BLaER1 treated with 17β-estradiol and CSF1 and Interleukin-3, amounts not matched to agents 10 nM and 100 nM (cell line): Measurements from ENCODE around the gene ZCCHC7.
"Not testable (repeated sequence)": the region's sequence is repeated elsewhere in the genome, so short reads cannot be mapped to it uniquely, and the experiment has no call there.

Source experiments
- H3K27ac ChIP-seq, 11 experiments: shearing (Covaris generic); formaldehyde crosslinking; 2 replicates each; pipeline ENCODE4 v1.8.1; 2022
- H3K27me3 ChIP-seq, 11 experiments: shearing (Covaris generic); formaldehyde crosslinking; 2 replicates each; pipeline ENCODE4 v1.8.1; 2022
- H3K36me3 ChIP-seq, 11 experiments: shearing (Covaris generic); formaldehyde crosslinking; 2 replicates each; pipeline ENCODE4 v1.8.1; 2022
- H3K4me1 ChIP-seq, 10 experiments: shearing (Covaris generic); formaldehyde crosslinking; 2 replicates each; pipeline ENCODE4 v1.8.1; 2022
- H3K4me2 ChIP-seq, 11 experiments: shearing (Covaris generic); formaldehyde crosslinking; 2 replicates each; pipeline ENCODE4 v1.8.1; 2022
- H3K4me3 ChIP-seq, 10 experiments: shearing (Covaris generic); formaldehyde crosslinking; 2 replicates each; pipeline ENCODE4 v1.8.1; 2022
- H3K9ac ChIP-seq, 11 experiments: shearing (Covaris generic); formaldehyde crosslinking; 2 replicates each; pipeline ENCODE4 v1.8.1; 2022
- H3K9me3 ChIP-seq, 11 experiments: shearing (Covaris generic); formaldehyde crosslinking; replicated peaks in 1 of 11; 2 replicates each; pipeline ENCODE4 v1.8.1; 2022
- H4K20me1 ChIP-seq, 11 experiments: shearing (Covaris generic); formaldehyde crosslinking; 2 replicates each; pipeline ENCODE4 v1.8.1; 2022
- Cebpa-rat ChIP-seq, 11 experiments: shearing (Covaris generic); IDR thresholded peaks; 2 replicates each; pipeline ENCODE4 v1.8.1; 2022

ZCCHC7 gene

DNA sequence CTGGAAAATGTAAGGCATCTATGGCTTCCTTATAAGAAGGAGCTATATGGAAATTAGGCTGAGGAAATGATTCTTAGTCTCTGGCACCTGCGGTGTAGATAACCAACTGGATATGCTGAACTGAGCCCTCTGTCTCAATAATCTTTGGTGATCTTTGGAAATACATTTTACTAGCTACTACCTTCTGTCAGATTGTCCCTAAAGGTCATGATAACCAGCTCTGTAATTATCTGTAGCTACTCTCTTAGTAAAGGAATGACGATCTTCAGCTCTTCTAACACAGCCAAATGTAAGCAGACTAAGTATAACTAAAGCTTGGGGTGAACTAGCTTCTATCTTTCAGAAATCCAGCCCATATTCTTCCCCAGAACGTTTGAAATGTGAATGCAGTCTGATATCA lies 177.2 kb downstream of the ZCCHC7 start:
- Histone ChIP-seq H3K36me3 (peaks cover 0 to 52% (median 15%) of the 10 kb centered on the region in 11 experiments; a peak in 8 of 22 replicates), H3K4me1 (peaks cover 80 to 99% (median 96%) of the 10 kb centered on the region in 10 experiments), H3K9ac (peak overlapping the region in 7 of 11 experiments; percentile 27 to 86 (median 49); a peak in 10 of 22 replicates), H3K27ac (peak overlapping the region in 9 of 11 experiments; percentile 13 to 98 (median 93); a peak in 18 of 22 replicates), H3K9me3 (no peaks in the 10 kb centered on the region), H3K4me3 (no peak overlapping the region; a peak in 1 of 20 replicates), H3K4me2 (peak overlapping the region; percentile 28 to 95 (median 79)), H4K20me1 (0 out of 22 replicates have a peak, but pooled peaks cover 0 to 4% (median 0%) of the 10 kb centered on the region in 11 experiments), H3K27me3 (no peaks in the 10 kb centered on the region)
- no peak for TF ChIP-seq Cebpa-rat (IDR thresholded peaks at IDR 0.05)

DNA sequence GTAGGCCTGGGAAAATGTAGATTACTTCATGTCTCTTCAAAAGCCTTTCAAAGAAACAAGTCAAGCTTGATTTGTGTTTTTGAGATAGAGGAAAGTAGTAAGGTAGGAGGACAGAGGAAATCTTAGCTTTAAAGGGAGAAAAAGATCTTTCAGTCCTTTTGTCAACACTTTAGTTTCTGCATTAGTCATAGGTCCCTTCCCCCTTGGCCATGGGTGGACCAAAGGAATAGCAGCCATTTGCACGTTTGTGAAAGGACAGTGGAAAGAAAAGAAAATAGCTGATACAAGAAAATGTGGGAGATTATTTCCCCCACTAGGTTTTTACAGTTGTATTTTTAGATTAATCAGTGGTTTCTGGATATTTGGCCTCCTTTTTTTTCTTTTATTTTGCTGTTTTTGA lies 180.2 kb downstream of the ZCCHC7 start:
- Histone ChIP-seq H3K9ac (peak overlapping the region in 9 of 11 experiments; percentile 1 to 86 (median 46); a peak in 13 of 22 replicates), H4K20me1 (no peaks in the 10 kb centered on the region), H3K4me2 (peak overlapping the region; percentile 66 to 95 (median 79); a peak in 21 of 22 replicates), H3K36me3 (peaks cover 4 to 83% (median 36%) of the 10 kb centered on the region in 11 experiments; a peak in 18 of 22 replicates), H3K27ac (peak overlapping the region; percentile 0 to 98 (median 86); a peak in 21 of 22 replicates), H3K9me3 (no peaks in the 10 kb centered on the region), H3K4me3 (no peak overlapping the region; a peak in 1 of 20 replicates), H3K27me3 (no peaks in the 10 kb centered on the region), H3K4me1 (peaks cover 72 to 99% (median 95%) of the 10 kb centered on the region in 10 experiments)
- TF ChIP-seq Cebpa-rat (IDR thresholded peaks at IDR 0.05) = no peak

GRCh38 chr9:37301042-37301853 lies 180.9 kb downstream of the ZCCHC7 start:
- peaks cover 66 to 93% (median 89%) of the 10 kb centered on the region in 10 experiments for H3K4me1 ChIP-seq
- peak in 2 of 11 experiments; percentile 39 to 91; a peak in 3 of 22 replicates for TF ChIP-seq Cebpa-rat (IDR thresholded peaks at IDR 0.05)
- peak overlapping the region in 6 of 10 experiments; percentile 1 to 42 (median 18); a peak in 5 of 20 replicates for H3K4me3 ChIP-seq
- H3K4me2 ChIP-seq = peak overlapping the region; percentile 66 to 95 (median 79)
- H3K36me3 ChIP-seq = peaks cover 7 to 88% (median 42%) of the 10 kb centered on the region in 11 experiments; a peak in 18 of 22 replicates
- no peaks in the 10 kb centered on the region for H4K20me1 ChIP-seq
- H3K27me3 ChIP-seq = no peaks in the 10 kb centered on the region
- peak overlapping the region in 9 of 11 experiments; percentile 11 to 86 (median 61); a peak in 16 of 22 replicates for H3K9ac ChIP-seq
- peak overlapping the region; percentile 0 to 98 (median 86); a peak in 21 of 22 replicates for H3K27ac ChIP-seq
- no peaks in the 10 kb centered on the region for H3K9me3 ChIP-seq

DNA sequence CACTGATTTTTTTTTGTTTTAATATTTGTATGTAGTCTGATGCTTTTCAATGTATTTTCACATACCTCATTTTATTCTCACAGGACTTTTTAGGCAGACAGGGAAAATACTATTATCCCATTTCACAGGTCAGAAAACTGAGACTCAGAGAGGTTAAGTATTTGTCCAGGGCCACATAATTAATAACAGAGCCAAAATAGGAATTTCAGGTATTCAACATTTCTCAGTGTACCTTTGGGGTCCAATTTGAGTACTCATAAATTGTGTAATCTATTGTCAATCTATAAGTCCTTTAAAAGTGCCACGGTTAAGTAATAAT lies 181.4 kb downstream of the ZCCHC7 start:
- Histone ChIP-seq H3K4me1 (peaks cover 63 to 87% (median 83%) of the 10 kb centered on the region in 10 experiments), H3K27ac (peak overlapping the region in 10 of 11 experiments; percentile 35 to 98 (median 90); a peak in 20 of 22 replicates), H3K27me3 (no peaks in the 10 kb centered on the region), H4K20me1 (no peaks in the 10 kb centered on the region), H3K9ac (peak overlapping the region in 8 of 11 experiments; percentile 11 to 86 (median 62); a peak in 15 of 22 replicates), H3K4me3 (peak overlapping the region in 6 of 10 experiments; percentile 1 to 42 (median 12); a peak in 4 of 20 replicates), H3K4me2 (peak overlapping the region; percentile 66 to 95 (median 79); a peak in 21 of 22 replicates), H3K36me3 (peaks cover 9 to 88% (median 46%) of the 10 kb centered on the region in 11 experiments; a peak in 18 of 22 replicates), H3K9me3 (no peaks in the 10 kb centered on the region)
- TF ChIP-seq Cebpa-rat (IDR thresholded peaks at IDR 0.05) = no peak

- no peaks in the 10 kb centered on the region for H4K20me1 ChIP-seq
- H3K4me3 ChIP-seq = peak overlapping the region in 7 of 10 experiments; percentile 1 to 35 (median 15); a peak in 5 of 20 replicates
- H3K9me3 ChIP-seq = no peaks in the 10 kb centered on the region
- peaks cover 62 to 83% (median 79%) of the 10 kb centered on the region in 10 experiments for H3K4me1 ChIP-seq
- no peak for TF ChIP-seq Cebpa-rat (IDR thresholded peaks at IDR 0.05)
- peak overlapping the region; percentile 66 to 95 (median 79) for H3K4me2 ChIP-seq
- H3K9ac ChIP-seq = peak overlapping the region in 8 of 11 experiments; percentile 15 to 86 (median 62); a peak in 11 of 22 replicates
- H3K27me3 ChIP-seq = no peaks in the 10 kb centered on the region
- peaks cover 12 to 91% (median 50%) of the 10 kb centered on the region in 11 experiments; a peak in 18 of 22 replicates for H3K36me3 ChIP-seq
- H3K27ac ChIP-seq = peak overlapping the region in 9 of 11 experiments; percentile 68 to 98 (median 93); a peak in 19 of 22 replicates
Observed at GRCh38 chr9:37302277-37302676, 181.9 kb downstream of the ZCCHC7 start.

GRCh38 chr9:37303272-37303671 lies 182.9 kb downstream of the ZCCHC7 start:
- Histone ChIP-seq H3K36me3 (peaks cover 12 to 90% (median 56%) of the 10 kb centered on the region in 11 experiments; a peak in 18 of 22 replicates), H3K4me3 (peak overlapping the region in 9 of 10 experiments; percentile 6 to 36 (median 24); a peak in 11 of 20 replicates), H3K4me2 (peak overlapping the region; percentile 66 to 95 (median 79)), H3K27ac (peak overlapping the region in 10 of 11 experiments; percentile 31 to 98 (median 90); a peak in 19 of 22 replicates), H3K4me1 (peaks cover 52 to 75% (median 69%) of the 10 kb centered on the region in 10 experiments), H3K9ac (peak overlapping the region in 9 of 11 experiments; percentile 32 to 86 (median 61); a peak in 19 of 22 replicates)
- not testable (repeated sequence) for H3K27me3 ChIP-seq, H4K20me1 ChIP-seq, H3K9me3 ChIP-seq

GRCh38 chr9:37309136-37309535 lies 188.8 kb downstream of the ZCCHC7 start:
- Histone ChIP-seq H3K27ac (peak overlapping the region in 8 of 11 experiments; percentile 1 to 69 (median 46); a peak in 13 of 22 replicates), H3K9me3 (no peaks in the 10 kb centered on the region; a peak in 1 of 22 replicates), H3K27me3 (no peaks in the 10 kb centered on the region), H3K9ac (no peak overlapping the region), H3K4me2 (peak overlapping the region in 2 of 11 experiments; percentile 4 to 5; a peak in 1 of 22 replicates), H3K4me3 (no peak overlapping the region), H4K20me1 (no peaks in the 10 kb centered on the region), H3K4me1 (peaks cover 3 to 26% (median 12%) of the 10 kb centered on the region in 10 experiments), H3K36me3 (peaks cover 30 to 100% (median 98%) of the 10 kb centered on the region in 11 experiments; a peak in 21 of 22 replicates)
- TF ChIP-seq Cebpa-rat (IDR thresholded peaks at IDR 0.05) = no peak

DNA sequence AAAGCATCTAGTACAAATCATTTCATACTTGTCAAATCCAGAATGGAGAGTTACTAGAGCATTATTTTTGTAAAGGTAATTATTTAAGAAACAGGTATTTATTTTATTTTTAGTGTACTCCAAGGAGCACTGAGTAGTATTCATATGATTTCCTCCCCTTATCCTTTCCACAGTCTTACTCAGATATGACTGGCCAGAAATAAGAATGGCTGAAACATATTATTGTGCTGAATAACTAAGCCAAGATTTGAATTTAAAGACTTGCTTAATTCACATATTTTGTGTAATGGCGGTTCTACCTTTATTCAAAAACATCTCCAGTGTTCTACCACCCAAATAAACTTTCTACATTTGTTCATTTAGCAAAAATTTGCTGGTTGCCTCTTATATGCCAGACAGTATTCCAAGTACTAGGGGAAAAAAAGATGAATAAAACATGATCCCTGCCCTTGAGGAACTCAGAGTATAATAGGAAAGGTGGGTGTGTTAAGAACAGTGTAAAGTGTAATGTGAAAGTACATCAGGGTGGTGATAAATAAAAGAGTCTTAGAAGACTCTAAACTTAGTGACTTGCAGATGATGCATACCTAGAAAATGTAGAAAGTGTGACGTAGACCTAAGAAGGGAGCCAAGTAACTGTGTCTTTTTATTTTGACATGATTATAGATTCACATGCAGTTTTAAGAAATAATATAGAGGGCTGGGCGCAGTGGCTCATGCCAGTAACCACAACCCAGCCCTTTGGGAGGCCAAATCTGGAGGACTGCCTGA lies 191.7 kb downstream of the ZCCHC7 start:
- Histone ChIP-seq H3K27me3 (no peaks in the 10 kb centered on the region), H3K27ac (peak overlapping the region in 1 of 11 experiments; percentile 2; a peak in 2 of 22 replicates), H3K9ac (no peak overlapping the region), H3K4me2 (no peak overlapping the region), H4K20me1 (peaks cover 0 to 6% (median 0%) of the 10 kb centered on the region in 11 experiments; a peak in 1 of 22 replicates), H3K4me3 (no peak overlapping the region), H3K9me3 (no peaks in the 10 kb centered on the region; a peak in 1 of 22 replicates), H3K4me1 (peaks cover 0 to 16% (median 0%) of the 10 kb centered on the region in 10 experiments; a peak in 5 of 20 replicates), H3K36me3 (peaks cover 22 to 100% (median 98%) of the 10 kb centered on the region in 11 experiments; a peak in 21 of 22 replicates)
- TF ChIP-seq Cebpa-rat (IDR thresholded peaks at IDR 0.05) = no peak
